Fibroblast of villous mesenchyme (primary cell): ENCODE results near the gene KCNJ4. TPM values are rescaled to one million over a fixed set of nuclear protein-coding genes. Genes with fewer than 3 reads are reported as not detected.

Source experiments
- DNase-seq: peaks from one replicate; pipeline ENCODE4 v3.0.0-alpha.2; 2010; ENCODE audit warnings: low read depth
- H3K4me3 ChIP-seq: 2 replicates; pipeline ENCODE4 v1.5.1; 2011; ENCODE audit warnings: low read depth, mild to moderate bottlenecking, low read length
- total RNA-seq: library from RNA; depleted of rRNA; stranded (reverse); fragments of >200 nt; gene quantifications from 2 replicates; pipeline ENCODE4 v1.2.3, GENCODE V29; 2012
- TF ChIP-seq, protein P1 (sequence below): IDR thresholded peaks from 2 replicates; pipeline ENCODE4 v1.5.1; 2012; ENCODE audit warnings: low read depth, mild to moderate bottlenecking, low read length; ENCODE audit not compliant: insufficient read depth

Gene KCNJ4
- total RNA-seq, 1 donor, result not detected

DNA sequence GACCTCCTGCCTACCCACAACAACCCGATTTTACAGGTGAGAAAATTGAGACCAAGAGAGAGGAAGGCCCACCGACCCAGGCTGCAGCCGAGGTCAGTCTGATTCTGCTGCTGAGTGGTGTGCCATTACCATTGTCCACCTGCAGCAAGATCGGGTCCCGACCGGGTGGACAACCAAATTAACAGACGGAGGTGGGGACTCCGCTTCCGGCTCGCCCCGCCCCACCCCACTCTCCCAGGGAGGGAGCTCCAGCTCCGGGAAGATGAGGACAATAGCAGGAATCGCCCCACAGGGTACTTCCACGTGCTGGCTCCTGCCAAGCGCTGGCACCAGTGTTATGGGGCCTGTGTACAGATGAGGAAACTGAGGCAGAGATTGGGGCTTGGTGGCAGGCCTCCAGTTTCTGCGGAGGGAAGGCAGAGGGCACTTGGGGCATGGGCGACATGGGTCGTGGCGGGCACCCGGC lies 12.5 kb upstream of the KCNJ4 start:
- H3K4me3 ChIP-seq, result peak overlapping the region; percentile 100
- TF ChIP-seq, protein P1, sequence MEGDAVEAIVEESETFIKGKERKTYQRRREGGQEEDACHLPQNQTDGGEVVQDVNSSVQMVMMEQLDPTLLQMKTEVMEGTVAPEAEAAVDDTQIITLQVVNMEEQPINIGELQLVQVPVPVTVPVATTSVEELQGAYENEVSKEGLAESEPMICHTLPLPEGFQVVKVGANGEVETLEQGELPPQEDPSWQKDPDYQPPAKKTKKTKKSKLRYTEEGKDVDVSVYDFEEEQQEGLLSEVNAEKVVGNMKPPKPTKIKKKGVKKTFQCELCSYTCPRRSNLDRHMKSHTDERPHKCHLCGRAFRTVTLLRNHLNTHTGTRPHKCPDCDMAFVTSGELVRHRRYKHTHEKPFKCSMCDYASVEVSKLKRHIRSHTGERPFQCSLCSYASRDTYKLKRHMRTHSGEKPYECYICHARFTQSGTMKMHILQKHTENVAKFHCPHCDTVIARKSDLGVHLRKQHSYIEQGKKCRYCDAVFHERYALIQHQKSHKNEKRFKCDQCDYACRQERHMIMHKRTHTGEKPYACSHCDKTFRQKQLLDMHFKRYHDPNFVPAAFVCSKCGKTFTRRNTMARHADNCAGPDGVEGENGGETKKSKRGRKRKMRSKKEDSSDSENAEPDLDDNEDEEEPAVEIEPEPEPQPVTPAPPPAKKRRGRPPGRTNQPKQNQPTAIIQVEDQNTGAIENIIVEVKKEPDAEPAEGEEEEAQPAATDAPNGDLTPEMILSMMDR, result no peak
- no peak for DNase-seq

DNA sequence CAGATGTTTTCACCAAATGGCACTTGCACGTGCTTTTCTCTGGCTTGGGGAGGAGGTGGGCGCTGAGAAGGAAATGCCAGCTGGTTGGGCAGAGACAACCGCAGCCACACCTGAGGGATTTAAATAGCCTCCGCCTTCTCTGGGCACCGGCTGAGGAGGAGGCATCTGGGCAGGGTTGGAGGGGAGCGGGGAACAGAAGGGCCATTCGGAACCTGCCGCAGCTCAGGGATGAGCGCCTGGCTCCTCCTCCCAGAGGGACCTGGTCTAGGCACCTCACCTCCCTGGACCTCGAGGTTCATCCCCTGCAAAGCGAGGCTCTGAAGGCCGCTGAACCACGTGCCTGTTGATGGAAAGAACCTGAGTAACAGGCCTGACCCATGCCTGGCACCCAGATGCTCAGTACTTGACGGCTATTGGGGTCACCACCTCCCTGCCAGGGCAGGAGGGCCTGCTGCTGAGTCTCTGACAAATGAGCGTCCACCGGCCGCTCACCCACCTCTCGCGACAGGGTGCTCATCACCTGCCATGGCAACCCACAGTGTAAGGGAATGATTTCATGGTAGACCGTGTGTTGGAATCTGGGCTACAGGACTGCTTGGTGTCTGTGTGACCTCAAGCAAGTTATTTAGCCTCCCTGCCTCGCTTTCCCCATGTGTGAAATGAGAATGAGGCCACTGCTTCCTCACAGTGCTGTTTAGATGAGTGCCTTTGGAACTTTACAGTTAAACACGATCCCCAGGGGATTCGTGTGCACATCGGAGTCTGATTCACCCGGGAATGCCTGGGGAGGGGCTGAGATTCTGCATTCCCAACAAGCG lies 10.9 kb upstream of the KCNJ4 start:
- TF ChIP-seq, protein P1, result no peak
- no peak overlapping the region for H3K4me3 ChIP-seq

DNA sequence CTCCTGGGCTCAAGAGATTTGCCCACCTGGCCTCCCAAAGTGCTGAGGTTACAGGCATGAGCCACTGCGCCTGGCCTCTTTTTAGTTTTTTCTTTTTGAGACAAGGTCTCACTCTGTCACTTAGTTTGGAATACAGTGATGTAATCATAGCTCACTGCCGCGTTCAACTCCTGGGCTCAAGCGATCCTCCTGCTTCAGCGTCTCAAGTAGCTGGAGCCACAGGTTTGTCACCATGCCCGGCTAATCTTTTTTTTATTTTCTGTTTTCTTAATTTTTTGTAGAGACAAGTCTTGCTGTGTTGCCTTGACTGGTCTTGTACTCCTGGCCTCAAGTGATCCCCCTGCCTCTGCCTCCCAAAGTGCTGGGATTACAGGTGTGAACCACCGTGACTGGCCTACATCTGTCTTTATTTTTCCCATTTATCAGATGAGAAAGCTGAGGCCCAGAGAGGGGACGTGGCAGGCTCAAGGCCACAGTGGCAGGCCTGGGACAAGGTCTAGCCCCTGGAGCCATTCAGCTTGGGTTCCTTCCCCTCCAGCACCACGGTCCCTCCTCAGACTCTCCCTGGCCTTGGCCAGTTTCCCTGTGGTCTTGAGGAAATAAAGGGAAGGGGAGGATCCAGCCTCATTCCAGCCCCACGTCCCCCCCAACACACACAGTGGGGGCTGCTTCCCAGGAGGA lies 10.1 kb upstream of the KCNJ4 start:
- TF ChIP-seq, protein P1, result no peak
- no peak overlapping the region for H3K4me3 ChIP-seq
- no peak for DNase-seq

More for the DNA sequence above, 10.9 kb upstream of the KCNJ4 start:
- DNase-seq, result no peak

DNA sequence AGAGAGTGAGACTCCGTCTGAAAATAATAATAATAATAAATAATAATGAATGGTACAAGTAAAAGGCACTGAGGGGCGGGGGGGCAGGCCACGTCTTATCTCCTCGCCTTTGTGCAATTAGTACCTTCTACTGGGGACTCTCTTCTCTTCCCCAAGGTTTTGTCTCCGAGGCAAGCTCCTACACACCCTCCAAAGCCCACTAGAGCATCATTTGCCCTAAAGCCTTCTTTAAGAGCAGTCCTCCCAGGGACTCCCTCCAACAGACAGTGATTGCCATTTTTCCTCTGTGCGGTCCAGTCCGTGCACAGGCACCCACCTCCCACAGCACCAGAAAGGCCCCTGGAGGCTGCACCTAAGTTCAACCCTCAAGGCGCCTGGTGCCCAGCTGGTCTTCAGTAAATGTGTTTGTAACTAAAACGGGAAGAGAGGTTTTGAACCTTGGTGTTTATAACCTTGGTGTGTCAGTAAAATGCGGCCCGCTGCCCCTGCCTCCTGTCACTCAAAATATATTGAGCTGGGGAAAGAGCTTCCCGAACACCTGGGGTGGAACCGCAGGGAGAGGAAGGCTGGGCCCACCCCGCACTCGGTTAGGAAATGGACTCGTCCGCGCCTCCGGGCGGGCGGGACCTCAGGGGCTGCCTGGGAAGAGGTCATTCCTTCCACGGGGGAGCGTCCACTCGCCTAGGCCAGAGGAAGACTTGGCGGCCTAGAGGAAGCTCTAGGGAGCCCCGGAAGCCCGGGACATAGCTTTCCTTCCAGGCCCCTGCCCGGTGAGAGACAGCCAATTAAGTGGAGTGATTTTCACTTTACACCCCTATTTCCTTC lies 8.2 kb upstream of the KCNJ4 start:
- TF ChIP-seq, protein P1, result no peak
- no peak overlapping the region for H3K4me3 ChIP-seq
- peak; percentile 79 for DNase-seq

DNA sequence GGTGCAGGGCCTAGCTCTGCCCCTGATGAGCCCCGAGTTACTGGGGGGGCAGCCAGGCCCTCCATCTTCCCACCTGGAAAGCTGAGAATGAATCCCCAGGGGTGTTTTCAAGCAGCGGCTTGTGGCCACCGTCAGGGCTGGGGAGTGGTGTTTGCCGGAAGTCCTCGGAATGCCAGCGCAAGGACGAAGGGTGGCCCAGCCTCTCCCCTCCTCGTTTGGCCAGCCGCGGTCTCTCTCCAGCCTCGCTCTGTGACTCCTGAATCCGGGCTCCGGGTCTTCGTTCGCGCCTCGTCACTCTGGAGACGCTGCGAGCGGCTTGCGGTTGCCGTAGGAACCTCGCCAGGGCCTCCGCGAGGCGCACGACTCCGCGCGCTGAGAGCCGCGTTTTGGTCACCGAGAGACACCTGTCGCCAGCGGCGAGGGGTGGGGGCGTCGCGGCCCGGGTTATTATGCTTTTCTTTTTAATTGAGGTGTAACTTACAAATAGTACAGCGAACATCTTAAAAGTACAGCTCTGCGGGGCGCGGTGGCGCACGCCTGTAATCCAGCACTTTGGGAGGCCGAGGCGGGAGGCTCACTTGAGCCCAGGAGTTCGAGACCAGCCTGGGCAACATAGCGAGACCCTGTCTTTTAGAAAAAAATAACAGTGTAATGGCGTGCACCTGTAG lies 6.5 kb upstream of the KCNJ4 start:
- no peak overlapping the region for H3K4me3 ChIP-seq
- peak; percentile 86 for DNase-seq
- TF ChIP-seq, protein P1, result no peak

DNA sequence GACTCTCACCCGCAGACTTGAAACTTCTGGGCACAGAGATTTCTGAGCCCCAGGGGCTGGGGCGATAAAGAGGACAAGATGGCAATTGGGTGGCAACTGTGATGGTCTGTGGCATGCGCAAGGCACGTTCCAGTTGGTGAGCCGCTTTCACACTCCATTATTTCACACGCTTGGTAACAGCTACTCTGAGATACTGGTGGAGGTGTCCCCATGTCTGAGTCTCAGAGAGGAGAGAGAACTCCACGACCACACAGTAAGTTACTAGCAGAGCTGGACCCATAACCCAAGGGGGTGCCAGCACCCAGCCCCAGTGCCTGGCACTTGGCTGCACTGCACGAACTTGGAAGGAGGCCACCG lies 6.0 kb upstream of the KCNJ4 start:
- TF ChIP-seq, protein P1, result no peak
- no peak overlapping the region for H3K4me3 ChIP-seq
- no peak for DNase-seq
